ENCODE data around the gene EHD3.
"Not testable (repeated sequence)": the region's sequence is repeated elsewhere in the genome, so short reads cannot be mapped to it uniquely, and the experiment has no call there.

EHD3 gene

DNA sequence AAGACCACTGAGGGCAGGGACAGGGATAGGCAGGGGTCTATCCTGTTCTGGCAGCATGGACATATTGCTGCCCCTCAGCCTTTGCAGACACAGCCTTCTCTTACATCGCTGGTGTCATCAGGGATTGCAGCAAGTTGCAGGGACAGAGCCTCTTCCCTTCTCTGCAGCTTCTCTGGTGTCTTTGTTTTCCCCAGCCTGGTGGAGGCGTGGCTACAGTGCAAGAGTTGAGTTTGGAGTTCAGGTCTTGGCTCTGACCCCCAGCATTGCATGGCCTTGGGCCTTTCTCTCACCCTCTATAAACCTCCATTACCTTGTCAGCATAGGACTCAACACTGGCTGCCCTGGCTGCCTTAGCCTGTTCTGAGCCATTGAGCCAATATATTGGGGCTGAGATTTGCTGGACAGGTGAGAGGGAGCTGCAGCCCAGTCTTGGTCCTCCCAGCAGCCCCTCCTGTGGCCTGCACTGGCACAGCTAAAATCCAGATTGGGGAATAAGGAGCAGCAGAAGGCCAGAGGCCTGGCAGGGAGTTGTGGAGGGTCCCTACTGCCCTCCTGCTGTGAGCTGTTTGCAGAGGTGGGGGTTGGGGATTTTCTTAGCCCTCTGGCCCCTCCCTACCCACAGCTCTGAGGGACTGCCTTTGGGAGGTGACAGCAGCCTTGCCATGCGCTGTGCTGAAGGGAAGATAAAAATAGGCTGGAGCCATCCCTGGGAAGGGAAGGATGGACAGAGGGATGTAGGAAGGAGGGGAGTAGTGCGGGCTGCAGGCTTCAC lies 22.8 kb downstream of the EHD3 start:
- DNase-seq (ENCODE audit: low read depth) = no peak

DNA sequence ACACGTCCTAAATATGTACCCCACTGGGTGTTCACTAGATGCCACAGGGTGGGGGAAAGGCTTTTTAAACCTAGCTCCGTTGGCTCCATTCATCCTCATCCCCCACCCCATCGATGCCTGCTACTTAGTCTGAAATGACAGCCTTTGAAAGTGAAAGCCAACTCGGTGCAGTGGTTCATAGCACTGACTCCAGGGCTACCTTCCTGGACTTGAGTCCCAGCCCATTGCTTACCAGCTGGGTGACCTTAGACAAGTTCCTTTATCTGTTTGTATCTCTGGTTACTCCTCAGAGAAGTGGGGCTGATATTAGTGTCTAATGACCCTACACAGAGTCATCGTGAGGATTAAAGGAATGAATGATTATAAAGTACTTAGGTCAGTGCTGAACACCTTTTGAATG lies 24.4 kb downstream of the EHD3 start:
- no peak for DNase-seq (ENCODE audit: low read depth)

GRCh38 chr2:31259075-31259474 lies 25.1 kb downstream of the EHD3 start:
- DNase-seq (ENCODE audit: low read depth) = no peak

DNA sequence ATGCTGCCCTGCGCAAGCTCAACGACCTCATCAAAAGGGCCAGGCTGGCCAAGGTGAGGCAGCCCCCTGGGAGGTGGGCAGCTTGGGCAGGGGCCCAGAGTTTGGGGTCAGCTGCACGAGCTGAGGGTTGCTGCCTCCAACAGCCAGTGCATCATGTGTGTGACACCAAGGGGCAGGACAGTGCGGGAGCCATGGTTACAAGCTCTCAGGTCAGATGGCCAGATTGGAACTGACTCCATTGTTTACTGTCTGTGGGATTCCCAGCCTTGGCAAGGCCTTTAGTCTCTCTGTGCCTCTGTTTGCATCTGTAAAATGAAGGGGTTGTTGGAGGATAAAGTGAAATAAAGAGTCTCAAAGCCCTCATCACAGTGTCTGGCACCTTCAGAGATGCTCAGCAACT lies 26.9 kb downstream of the EHD3 start:
- no peak for DNase-seq (ENCODE audit: low read depth)

DNA sequence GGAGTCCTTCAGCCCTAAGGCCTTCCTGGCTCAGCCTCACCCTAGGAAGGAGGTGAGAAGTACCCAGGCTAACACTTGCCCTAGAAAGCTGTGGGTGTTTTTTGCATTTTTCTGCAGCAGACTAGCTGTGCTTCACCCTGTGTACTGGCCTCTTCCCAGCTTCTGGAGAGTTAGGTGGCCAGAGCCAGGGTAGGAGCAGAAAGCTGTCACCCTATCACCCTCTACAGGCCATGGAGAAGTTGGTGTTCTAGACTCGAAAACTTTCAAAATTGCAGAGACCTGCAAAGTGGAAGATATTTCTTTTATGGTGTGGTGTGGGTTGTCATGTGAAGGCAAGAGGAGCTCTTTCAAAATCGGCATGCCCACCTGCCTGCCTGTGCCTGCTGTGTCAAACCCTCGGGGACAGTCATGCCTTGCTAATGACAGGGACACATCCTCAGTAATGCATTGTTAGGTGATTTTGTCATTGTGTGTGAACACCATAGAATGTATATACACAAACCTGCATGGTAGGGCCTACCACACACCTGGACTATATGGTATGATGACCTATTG lies 29.8 kb downstream of the EHD3 start:
- DNase-seq (ENCODE audit: low read depth) = no peak

GRCh38 chr2:31265234-31265633 lies 31.3 kb downstream of the EHD3 start:
- no peak for DNase-seq (ENCODE audit: low read depth)

- no peak for DNase-seq (ENCODE audit: low read depth)
These were observed 32.9 kb downstream of the EHD3 start for GRCh38 chr2:31266804-31267203.

DNA sequence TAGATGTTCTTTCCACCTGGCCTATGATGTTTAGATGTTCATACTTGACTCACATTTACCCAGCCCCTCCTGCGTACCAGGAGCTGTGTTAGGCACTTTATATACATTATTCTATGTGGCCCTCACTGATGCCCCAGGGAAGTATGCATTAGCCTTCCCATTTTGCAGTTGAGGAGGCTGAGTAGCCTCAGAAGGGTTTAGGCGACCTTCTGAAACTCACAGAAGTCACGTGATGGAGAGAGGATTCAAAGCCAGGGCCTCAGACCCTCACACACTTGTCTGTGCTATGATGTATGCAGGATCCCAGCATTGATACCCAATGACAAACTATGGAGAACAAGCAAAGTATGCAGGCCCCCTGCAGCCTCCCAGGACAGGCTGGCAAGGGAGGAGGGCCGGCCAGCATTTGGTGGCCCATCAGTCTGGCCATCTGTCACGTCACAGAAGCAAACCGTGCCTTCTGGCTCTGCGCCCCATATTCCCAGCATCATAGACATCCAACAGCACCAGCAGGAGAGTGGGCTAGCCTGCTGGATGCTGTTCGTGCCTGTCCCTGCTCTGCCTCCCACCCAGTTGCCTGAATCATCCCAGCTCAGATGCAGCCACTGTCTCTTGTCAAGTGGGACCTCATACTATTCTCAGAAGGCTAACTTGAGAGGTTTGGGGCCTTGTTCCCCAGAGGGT lies 33.6 kb downstream of the EHD3 start:
- DNase-seq (ENCODE audit: low read depth) = no peak

DNA sequence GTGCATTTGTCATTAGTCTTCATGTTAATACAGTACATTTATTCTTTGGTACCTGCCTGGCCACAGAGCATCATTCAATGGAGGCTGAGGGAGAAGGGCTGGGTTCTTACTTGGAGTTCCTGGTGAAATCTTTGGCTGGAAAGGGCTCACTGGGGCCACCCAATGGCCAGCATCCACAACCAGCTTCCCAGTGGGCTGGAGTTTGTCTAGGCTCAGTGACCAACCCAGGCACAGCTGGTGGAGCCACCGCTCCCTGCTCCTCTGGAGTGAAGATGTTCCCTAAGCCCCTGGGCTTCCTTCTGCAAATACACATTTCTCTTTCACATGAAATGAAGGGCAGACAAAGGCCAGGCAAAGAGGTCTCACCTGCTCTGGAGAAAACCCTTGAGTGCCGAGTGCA lies 34.4 kb downstream of the EHD3 start:
- DNase-seq (ENCODE audit: low read depth) = no peak

- DNase-seq (ENCODE audit: low read depth) = no peak
These were observed 35.1 kb downstream of the EHD3 start for GRCh38 chr2:31269087-31269486.

GRCh38 chr2:31270131-31270530 lies 36.2 kb downstream of the EHD3 start:
- DNase-seq (ENCODE audit: low read depth) = no peak

- DNase-seq (ENCODE audit: low read depth) = no peak
These were observed 36.9 kb downstream of the EHD3 start for GRCh38 chr2:31270822-31271231.

DNA sequence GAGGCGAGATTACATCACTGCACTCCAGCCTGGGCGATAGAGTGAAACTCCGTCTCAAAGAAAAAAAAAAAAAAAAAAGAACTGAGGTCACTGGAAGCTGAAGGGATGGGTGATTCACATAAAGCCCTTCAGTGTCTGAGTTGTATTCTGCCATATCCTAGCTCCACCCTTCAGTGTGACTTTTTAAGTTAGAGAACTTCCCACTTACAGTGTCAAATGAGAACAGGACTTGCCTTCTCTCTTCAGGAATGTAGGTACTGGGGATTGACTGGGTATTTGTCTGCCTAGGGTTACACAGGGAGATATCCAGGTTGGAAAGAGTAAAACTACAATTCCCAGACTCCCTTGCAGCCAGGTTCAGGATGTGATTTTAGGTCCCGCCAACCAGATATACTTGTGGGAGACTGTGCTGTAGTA lies 37.9 kb downstream of the EHD3 start:
- no peak for DNase-seq (ENCODE audit: low read depth)

- DNase-seq (ENCODE audit: low read depth) = no peak
These were observed 40.6 kb downstream of the EHD3 start for GRCh38 chr2:31274401-31275075.

DNA sequence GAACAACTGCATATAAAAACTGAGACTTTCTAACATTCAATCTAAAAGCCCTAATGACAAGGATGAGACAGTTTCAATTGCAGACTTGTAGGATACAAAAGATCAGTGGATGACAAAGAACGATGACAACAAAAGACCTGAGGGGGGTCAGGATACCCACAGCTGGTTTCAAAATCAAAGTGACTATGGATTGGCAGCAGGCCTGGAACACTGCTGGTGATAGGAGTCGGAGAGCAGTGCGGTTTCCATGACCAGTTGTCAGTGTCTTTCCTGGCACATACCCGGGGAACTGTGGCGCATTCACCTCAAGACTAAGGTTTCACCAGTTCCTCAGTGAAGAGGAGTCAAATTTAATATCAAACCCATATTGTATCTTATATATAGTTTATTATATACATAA lies 42.0 kb downstream of the EHD3 start:
- no peak for DNase-seq (ENCODE audit: low read depth)

DNA sequence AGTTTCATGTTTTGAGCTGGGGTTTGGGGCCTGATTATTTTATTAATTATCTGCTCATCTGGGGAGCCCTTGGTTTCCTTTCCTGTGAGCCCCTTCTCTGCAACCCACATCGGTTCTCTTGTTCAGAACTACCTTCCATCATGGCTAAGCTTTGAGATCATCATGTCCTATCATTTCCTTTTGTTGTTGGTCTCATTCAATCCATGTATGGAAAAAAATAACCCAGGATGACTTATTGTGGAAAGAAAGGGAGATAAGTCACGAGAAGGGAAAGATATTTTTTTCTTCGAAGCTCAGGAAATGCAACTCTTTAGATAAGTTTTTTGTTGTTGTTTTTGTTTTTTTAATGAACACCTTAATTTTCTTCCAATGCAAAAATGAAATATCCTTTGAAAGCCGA lies 43.7 kb downstream of the EHD3 start:
- DNase-seq (ENCODE audit: low read depth) = no peak

DNA sequence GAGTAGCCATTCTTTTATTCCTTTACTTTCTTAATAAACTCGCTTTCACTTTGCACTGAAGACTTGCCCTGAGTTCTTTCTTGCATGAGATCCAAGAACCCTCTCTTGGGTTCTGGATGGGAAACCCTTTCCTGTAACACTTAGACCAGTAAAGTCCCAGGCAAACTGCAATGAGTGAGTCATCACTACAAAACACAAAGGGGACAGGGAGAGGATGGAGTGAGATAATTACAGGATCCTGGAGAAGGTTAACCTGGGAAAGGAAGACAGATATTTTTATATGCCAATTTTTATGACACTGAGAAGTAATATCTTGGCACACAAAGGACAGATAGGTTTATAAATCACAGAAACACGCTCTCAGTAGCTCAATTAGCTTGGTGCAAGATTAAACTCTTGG lies 48.7 kb downstream of the EHD3 start:
- DNase-seq (ENCODE audit: low read depth) = no peak

DNA sequence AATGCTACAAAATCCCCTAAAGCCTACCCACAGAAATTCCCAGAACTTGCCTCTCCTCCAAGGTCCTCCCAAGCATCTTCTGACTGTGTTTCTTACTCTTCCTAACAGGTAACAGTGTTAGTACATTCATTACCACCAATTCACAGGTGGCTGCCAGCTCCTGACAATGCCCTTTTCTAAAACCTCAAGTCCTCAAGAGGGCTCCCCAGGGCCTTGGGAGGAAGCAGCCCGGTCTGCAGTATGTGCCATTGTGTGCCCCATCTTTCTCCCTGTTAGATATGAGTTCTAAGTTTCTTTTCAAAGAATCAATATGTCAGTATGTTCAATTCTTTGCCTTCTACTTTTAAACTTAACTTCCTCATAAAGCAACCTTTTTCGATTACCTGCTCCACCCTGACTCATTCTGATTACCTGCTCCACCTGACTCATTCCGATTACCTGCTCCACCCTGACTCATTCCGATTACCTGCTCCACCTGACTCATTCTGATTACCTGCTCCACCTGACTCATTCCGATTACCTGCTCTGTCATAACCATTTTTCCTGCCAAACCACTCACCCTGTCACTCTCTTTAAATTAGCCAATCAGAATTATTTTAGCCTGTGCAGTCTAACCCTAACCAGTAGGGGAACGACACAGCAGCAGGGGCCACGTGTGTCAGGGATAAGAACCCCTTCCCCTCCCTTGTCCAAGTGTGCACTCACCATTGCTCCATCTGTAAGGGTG lies 49.4 kb downstream of the EHD3 start:
- not testable (repeated sequence) for DNase-seq (ENCODE audit: low read depth)

DNA sequence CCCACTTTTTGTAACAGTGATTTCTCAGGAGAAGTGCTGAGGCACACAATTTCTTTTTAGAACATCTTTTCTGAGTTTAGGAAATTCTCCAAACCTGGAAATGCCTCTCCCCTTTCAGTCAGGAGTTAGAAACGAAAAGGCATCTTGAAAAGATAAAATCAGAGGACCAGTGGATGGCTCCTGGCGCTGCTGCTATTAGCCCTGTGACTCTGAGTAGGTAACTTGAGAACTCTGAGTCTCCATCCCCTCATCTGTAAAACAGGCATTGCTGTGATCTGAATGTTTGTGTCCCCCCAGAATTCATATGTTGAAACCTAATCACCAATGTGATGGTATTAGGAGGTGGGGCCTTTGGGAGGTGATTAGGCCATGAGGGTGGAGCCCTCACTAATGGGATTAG lies 50.2 kb downstream of the EHD3 start:
- DNase-seq (ENCODE audit: low read depth) = no peak

DNA sequence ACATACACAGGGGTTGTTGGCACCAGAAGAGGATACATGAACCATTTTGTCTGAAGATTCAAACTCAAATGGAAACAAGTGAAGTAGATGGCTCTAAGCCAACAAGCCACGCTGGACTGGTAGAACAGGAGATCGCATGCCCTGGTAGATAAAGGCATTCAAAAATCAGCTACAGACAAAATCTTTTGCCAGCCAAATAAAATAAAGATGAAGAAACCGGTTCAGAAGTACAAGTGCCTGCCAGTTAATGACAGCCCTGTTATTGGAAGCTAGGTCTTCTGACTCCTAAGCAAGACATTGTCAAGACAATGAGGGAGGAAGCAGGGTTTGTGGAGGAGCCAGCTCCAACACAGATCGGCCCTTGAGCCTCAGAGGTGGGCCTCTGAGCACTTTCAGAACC lies 52.3 kb downstream of the EHD3 start:
- DNase-seq (ENCODE audit: low read depth) = no peak

GRCh38 chr2:31286961-31287550 lies 53.1 kb downstream of the EHD3 start:
- no peak for DNase-seq (ENCODE audit: low read depth)

DNA sequence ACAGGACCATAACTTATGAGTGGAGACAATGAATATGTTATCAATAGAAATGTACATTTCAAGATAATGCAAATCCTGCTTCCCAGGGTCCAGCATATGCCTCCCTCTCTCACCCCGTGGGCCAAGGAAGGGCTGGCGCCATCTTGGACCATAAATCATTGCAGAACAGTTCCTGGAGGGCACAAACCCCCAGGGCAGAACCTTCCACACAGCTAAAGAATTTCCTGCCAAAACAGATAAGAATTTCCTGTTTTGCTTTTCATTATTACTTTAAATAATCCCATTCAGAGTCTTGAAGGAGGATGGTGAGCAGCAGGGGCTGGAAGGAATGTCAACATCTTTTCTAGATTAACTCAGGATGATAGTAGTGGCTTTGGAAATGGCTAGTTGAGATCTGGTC lies 53.7 kb downstream of the EHD3 start:
- DNase-seq (ENCODE audit: low read depth) = no peak
